ENCODE measurements around the gene DDA1.

DNA sequence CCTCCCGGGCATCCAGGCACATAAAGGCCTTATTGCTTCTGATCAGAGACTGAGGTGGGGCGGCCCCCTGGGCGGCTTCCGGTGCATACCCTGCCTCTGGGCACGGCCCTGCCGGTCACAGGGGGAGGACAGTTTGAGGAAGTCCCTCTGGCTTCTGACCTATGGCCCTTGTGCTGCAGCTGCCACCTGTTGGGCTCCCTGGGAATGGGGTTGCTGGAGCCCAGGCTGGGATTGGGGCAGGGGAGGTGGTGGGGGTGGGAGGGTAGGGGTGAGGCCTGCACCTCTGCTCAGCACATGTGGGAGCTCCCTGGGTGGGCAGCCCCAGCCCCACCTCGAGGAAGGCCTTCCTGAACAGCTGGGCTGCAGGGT lies 14.6 kb downstream of the DDA1 start:
- no peak for TF ChIP-seq POLR2A (IDR thresholded peaks at IDR 0.05)
- TF ChIP-seq, protein P1, sequence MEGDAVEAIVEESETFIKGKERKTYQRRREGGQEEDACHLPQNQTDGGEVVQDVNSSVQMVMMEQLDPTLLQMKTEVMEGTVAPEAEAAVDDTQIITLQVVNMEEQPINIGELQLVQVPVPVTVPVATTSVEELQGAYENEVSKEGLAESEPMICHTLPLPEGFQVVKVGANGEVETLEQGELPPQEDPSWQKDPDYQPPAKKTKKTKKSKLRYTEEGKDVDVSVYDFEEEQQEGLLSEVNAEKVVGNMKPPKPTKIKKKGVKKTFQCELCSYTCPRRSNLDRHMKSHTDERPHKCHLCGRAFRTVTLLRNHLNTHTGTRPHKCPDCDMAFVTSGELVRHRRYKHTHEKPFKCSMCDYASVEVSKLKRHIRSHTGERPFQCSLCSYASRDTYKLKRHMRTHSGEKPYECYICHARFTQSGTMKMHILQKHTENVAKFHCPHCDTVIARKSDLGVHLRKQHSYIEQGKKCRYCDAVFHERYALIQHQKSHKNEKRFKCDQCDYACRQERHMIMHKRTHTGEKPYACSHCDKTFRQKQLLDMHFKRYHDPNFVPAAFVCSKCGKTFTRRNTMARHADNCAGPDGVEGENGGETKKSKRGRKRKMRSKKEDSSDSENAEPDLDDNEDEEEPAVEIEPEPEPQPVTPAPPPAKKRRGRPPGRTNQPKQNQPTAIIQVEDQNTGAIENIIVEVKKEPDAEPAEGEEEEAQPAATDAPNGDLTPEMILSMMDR (IDR thresholded peaks at IDR 0.05): no peak
- TF ChIP-seq POLR2AphosphoS5 (IDR thresholded peaks at IDR 0.05): no peak
